GM18909 (cell line): ENCODE results near the gene PATZ1.

Experiments used
- ATAC-seq: cut with Tn5 transposase; IDR thresholded peaks from one replicate; pipeline ENCODE4 v1.9.1; 2021; ENCODE audit warnings: mild to moderate bottlenecking; ENCODE audit not compliant: unreplicated experiment, poor library complexity

Gene PATZ1

GRCh38 chr22:31284281-31285155 lies 61.6 kb downstream of the PATZ1 start:
- no peak for ATAC-seq

GRCh38 chr22:31282748-31283468 lies 63.2 kb downstream of the PATZ1 start:
- no peak for ATAC-seq

GRCh38 chr22:31281733-31282132 lies 64.4 kb downstream of the PATZ1 start:
- ATAC-seq: no peak

GRCh38 chr22:31279821-31280505 lies 66.2 kb downstream of the PATZ1 start:
- no peak for ATAC-seq

GRCh38 chr22:31279327-31279669 lies 66.8 kb downstream of the PATZ1 start:
- no peak for ATAC-seq

GRCh38 chr22:31278626-31279326 lies 67.4 kb downstream of the PATZ1 start:
- ATAC-seq: no peak

- ATAC-seq: no peak
Observed at GRCh38 chr22:31278151-31278621, 68.0 kb downstream of the PATZ1 start.

GRCh38 chr22:31277741-31278140 lies 68.4 kb downstream of the PATZ1 start:
- no peak for ATAC-seq

- ATAC-seq: no peak
Observed at GRCh38 chr22:31276426-31277167, 69.5 kb downstream of the PATZ1 start.
